ENCODE results near the gene CDKN3.
"Not testable (repeated sequence)": the region's sequence is repeated elsewhere in the genome, so short reads cannot be mapped to it uniquely, and the experiment has no call there.

The CDKN3 gene

DNA sequence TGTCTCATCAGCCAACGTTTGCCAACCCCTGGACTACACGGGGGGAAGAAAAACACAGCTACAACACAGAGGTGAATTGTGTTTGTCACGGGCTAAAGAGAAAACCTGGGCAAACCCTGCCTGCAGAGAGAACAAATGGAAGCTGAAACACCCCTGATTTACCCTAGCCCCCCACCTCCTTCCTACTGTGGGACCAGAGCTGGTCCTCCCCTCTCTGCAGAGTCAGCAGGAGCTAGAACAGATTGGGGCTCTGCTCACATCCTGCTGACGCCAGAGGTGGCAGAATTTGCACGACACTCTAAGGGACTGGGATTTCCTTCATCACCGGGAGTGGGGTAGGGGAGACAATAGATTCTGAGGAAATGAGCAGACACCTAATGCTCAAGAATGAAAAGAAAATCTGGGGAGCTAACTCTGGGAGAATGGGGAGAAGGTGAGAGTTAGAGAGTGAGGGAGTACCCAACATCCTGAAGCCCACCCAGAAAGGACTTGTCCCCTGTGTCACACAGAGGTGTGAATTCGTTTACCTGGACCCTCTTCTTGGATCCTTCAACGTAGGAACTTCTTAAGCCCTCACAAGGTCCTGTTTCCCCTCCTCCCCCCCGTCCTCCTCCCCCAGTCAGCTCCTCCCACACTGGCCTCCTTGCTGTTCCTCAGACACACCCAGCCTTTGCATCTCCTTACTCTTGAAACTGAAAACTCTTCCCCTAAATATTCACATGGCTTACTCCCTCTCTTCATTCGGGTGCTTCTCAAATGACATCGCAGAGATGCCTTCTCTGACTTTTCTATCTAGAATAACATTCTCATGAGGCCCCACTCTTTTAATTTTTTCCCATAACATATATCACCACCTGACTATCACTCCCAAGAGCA, 26.2 kb upstream of the CDKN3 start:
- Histone ChIP-seq H3K9ac (ENCODE audit: low read length in 2 of 2) (no peak overlapping the region), H3K27me3 (ENCODE audit: control insufficient read depth in 1 of 2, insufficient read depth in 2 of 2, low read length in 2 of 2) (no peaks in the 10 kb centered on the region), H3K4me1 (ENCODE audit: control insufficient read depth, insufficient read depth, low read length) (peaks cover 3% of the 10 kb centered on the region), H3K36me3 (ENCODE audit: control insufficient read depth in 2 of 2, insufficient read depth in 2 of 2, low read length in 2 of 2) (no peaks in the 10 kb centered on the region), H3K27ac (ENCODE audit: low read length) (no peak overlapping the region), H3K9me3 (ENCODE audit: control insufficient read depth in 2 of 2, low read length in 2 of 2) (no peaks in the 10 kb centered on the region), H3K4me3 (ENCODE audit: low read length in 2 of 2) (no peak overlapping the region)

DNA sequence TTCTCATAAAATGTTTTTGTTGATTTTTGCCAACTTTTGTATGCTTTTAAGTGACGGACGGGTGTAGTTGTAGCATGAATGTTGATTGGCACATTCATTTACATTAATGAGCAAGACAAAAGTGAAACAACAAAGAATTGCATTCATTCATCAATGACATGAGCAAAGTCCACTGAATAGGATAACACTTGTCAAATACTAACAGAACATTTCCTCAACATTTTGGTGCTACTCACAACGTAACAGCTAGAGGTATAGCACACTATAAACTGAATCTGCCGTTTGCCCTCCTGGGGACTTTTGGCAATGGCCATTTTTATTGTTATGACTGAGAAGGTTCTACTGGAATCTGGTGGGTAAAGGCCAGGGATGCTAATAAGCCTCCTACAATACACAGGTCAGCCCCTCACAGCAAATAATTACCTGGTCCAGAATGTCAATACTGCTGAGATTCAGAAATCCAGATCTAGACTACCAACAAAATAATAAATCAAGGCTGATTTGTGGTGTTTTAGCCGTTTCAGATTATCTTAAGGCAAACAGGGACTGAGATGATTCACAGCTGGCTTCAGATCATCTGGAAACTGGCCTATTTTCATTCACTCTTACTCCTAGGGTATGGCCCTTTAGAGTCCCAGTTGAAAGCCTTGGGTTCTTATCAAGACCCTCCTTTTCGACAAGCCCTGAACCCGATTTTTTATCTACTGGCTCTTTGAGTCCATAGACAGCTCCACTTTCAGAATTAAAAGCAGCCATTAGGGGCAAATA, 22.5 kb upstream of the CDKN3 start:
- no peak overlapping the region for H3K27ac ChIP-seq (ENCODE audit: low read length)
- H3K36me3 ChIP-seq (ENCODE audit: control insufficient read depth in 2 of 2, insufficient read depth in 2 of 2, low read length in 2 of 2), result no peaks in the 10 kb centered on the region
- no peak overlapping the region for H3K4me3 ChIP-seq (ENCODE audit: low read length in 2 of 2)
- H3K27me3 ChIP-seq (ENCODE audit: control insufficient read depth in 1 of 2, insufficient read depth in 2 of 2, low read length in 2 of 2), result peaks cover 0 to 2% of the 10 kb centered on the region in 2 donors
- no peaks in the 10 kb centered on the region for H3K4me1 ChIP-seq (ENCODE audit: control insufficient read depth, insufficient read depth, low read length)
- no peak overlapping the region for H3K9ac ChIP-seq (ENCODE audit: low read length in 2 of 2)
- no peaks in the 10 kb centered on the region for H3K9me3 ChIP-seq (ENCODE audit: control insufficient read depth in 2 of 2, low read length in 2 of 2)

DNA sequence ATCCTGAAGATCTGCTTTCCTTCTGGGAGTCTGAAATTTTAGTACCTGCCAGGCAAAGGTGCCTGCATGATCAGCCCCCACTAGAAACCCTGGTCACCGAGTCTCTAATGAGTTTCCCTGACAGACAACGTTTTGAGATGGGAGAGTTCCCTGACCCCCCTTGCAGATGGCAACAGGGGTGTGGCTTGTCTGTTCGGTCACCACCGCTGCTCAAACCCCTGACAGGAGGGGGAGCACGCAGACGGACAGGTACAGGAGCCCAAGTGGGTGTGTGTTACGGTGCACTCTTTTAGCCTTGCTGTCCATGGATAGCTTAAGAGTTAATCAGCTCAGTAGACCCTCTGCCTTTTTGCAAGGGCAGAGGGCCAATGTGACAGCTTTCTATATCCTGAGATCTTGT, 19.3 kb upstream of the CDKN3 start:
- Histone ChIP-seq H3K27me3 (ENCODE audit: control insufficient read depth in 1 of 2, insufficient read depth in 2 of 2, low read length in 2 of 2) (peaks cover 0 to 2% of the 10 kb centered on the region in 2 donors), H3K4me3 (ENCODE audit: low read length in 2 of 2) (no peak overlapping the region), H3K9ac (ENCODE audit: low read length in 2 of 2) (no peak overlapping the region), H3K36me3 (ENCODE audit: control insufficient read depth in 2 of 2, insufficient read depth in 2 of 2, low read length in 2 of 2) (no peaks in the 10 kb centered on the region), H3K27ac (ENCODE audit: low read length) (no peak overlapping the region), H3K9me3 (ENCODE audit: control insufficient read depth in 2 of 2, low read length in 2 of 2) (no peaks in the 10 kb centered on the region), H3K4me1 (ENCODE audit: control insufficient read depth, insufficient read depth, low read length) (no peaks in the 10 kb centered on the region)

DNA sequence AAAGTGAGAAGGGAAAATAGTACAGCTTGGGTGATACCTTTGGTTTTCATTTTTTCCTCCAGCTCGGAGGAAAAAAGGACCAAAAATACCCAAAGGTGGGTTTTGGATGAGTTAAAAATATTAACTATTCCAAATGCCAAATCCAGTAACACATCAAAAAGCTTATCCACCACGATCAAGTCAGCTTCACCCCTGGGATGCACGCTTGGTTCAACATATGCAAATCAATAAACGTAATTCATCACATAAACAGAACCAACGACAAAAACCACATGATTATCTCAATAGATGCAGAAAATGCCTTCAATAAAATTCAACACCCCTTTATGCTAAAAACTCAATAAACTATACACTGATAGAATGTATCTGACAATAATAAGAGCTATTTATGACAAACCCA, 17.9 kb upstream of the CDKN3 start:
- H3K4me1 ChIP-seq (ENCODE audit: control insufficient read depth, insufficient read depth, low read length); H3K27ac ChIP-seq (ENCODE audit: low read length); H3K36me3 ChIP-seq (ENCODE audit: control insufficient read depth in 2 of 2, insufficient read depth in 2 of 2, low read length in 2 of 2); H3K27me3 ChIP-seq (ENCODE audit: control insufficient read depth in 1 of 2, insufficient read depth in 2 of 2, low read length in 2 of 2); H3K4me3 ChIP-seq (ENCODE audit: low read length in 2 of 2); H3K9ac ChIP-seq (ENCODE audit: low read length in 2 of 2); H3K9me3 ChIP-seq (ENCODE audit: control insufficient read depth in 2 of 2, low read length in 2 of 2): not testable (repeated sequence)

DNA sequence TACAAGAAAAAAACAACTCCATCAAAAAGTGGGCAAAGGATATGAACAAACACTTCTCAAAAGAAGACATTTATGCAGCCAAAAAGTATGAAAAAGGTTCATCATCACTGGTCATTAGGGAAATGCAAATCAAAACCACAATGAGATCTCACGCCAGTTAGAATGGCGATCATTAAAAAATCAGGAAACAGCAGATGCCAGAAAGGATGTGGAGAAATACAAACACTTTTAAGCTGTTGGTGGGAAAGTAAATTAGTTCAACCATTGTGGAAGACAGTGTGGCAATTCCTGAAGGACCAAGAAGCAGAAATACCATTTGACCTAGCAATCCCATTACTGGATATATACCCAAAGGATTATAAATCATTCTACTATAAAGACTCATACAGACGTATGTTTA, 16.2 kb upstream of the CDKN3 start:
- H3K9ac ChIP-seq (ENCODE audit: low read length in 2 of 2); H3K27me3 ChIP-seq (ENCODE audit: control insufficient read depth in 1 of 2, insufficient read depth in 2 of 2, low read length in 2 of 2); H3K4me1 ChIP-seq (ENCODE audit: control insufficient read depth, insufficient read depth, low read length); H3K36me3 ChIP-seq (ENCODE audit: control insufficient read depth in 2 of 2, insufficient read depth in 2 of 2, low read length in 2 of 2); H3K9me3 ChIP-seq (ENCODE audit: control insufficient read depth in 2 of 2, low read length in 2 of 2); H3K27ac ChIP-seq (ENCODE audit: low read length); H3K4me3 ChIP-seq (ENCODE audit: low read length in 2 of 2): not testable (repeated sequence)

DNA sequence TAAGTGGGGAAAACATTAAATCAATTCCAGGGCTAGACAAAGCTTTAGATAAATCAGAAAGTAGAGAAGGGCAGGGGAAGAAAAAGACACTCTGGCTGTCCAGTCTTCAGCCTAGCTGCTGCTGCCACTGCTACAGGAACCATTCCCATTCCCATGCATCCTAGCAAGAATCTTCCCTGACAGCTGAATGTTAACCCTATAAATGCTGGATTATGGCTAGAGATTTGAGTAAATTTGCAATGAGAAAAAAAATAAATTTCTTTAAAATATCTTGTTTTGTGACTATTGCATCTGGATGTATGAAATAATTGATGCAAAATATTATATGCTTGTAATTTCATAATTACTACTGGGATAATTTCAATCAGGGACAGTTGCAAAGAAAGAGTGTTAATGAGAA, 15.0 kb upstream of the CDKN3 start:
- no peak overlapping the region for H3K27ac ChIP-seq (ENCODE audit: low read length)
- no peak overlapping the region for H3K9ac ChIP-seq (ENCODE audit: low read length in 2 of 2)
- peaks cover under 1 to 2% of the 10 kb centered on the region in 2 donors for H3K27me3 ChIP-seq (ENCODE audit: control insufficient read depth in 1 of 2, insufficient read depth in 2 of 2, low read length in 2 of 2)
- no peak overlapping the region for H3K4me3 ChIP-seq (ENCODE audit: low read length in 2 of 2)
- no peaks in the 10 kb centered on the region for H3K9me3 ChIP-seq (ENCODE audit: control insufficient read depth in 2 of 2, low read length in 2 of 2)
- no peaks in the 10 kb centered on the region for H3K4me1 ChIP-seq (ENCODE audit: control insufficient read depth, insufficient read depth, low read length)
- H3K36me3 ChIP-seq (ENCODE audit: control insufficient read depth in 2 of 2, insufficient read depth in 2 of 2, low read length in 2 of 2), result no peaks in the 10 kb centered on the region

DNA sequence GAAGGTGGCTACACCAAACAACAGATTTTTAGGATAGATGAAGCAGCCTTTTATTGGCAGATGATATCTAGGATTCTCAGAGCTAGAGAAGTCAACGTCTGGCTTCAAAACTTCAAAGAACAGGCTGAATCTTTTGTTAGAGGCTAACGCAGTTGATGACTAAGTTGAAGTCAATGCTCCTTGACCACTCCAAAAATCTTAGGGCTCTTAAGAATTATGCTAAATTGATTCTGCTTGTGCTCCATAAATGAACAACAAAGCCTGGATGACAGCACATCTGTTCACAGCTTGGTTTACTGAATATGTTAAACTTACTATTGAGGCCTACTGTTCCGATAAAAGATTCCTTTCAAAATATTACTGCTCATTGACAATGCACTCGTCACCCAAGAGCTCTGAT, 13.0 kb upstream of the CDKN3 start:
- H3K9me3 ChIP-seq (ENCODE audit: control insufficient read depth in 2 of 2, low read length in 2 of 2), result no peaks in the 10 kb centered on the region
- peaks cover 0 to 4% of the 10 kb centered on the region in 2 donors for H3K27me3 ChIP-seq (ENCODE audit: control insufficient read depth in 1 of 2, insufficient read depth in 2 of 2, low read length in 2 of 2)
- no peaks in the 10 kb centered on the region for H3K4me1 ChIP-seq (ENCODE audit: control insufficient read depth, insufficient read depth, low read length)
- no peak overlapping the region for H3K4me3 ChIP-seq (ENCODE audit: low read length in 2 of 2)
- H3K27ac ChIP-seq (ENCODE audit: low read length), result no peak overlapping the region
- H3K36me3 ChIP-seq (ENCODE audit: control insufficient read depth in 2 of 2, insufficient read depth in 2 of 2, low read length in 2 of 2), result no peaks in the 10 kb centered on the region
- no peak overlapping the region for H3K9ac ChIP-seq (ENCODE audit: low read length in 2 of 2)

DNA sequence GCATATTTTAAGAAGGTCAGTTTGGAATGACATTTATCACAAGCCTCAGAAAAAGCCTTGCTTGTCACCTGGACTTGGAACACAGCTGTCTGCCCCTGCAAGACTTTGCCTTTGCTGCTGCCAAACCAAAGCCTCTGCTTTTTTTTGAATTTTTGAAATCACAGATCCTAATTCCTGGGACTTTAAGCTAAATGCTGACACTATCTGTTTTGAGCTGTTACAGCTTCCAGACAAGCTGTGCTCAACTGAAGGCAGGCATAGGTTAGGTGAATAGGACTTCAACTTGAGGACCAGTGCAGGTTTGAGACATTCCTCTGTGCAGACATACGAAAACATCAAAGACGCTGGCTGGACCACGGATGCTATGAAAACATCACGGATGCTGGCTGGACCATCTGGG, 11.3 kb upstream of the CDKN3 start:
- no peak overlapping the region for H3K9ac ChIP-seq (ENCODE audit: low read length in 2 of 2)
- H3K4me3 ChIP-seq (ENCODE audit: low read length in 2 of 2), result no peak overlapping the region
- no peaks in the 10 kb centered on the region for H3K36me3 ChIP-seq (ENCODE audit: control insufficient read depth in 2 of 2, insufficient read depth in 2 of 2, low read length in 2 of 2)
- no peak overlapping the region for H3K27ac ChIP-seq (ENCODE audit: low read length)
- H3K27me3 ChIP-seq (ENCODE audit: control insufficient read depth in 1 of 2, insufficient read depth in 2 of 2, low read length in 2 of 2), result peaks cover 0 to 4% of the 10 kb centered on the region in 2 donors
- no peaks in the 10 kb centered on the region for H3K4me1 ChIP-seq (ENCODE audit: control insufficient read depth, insufficient read depth, low read length)
- H3K9me3 ChIP-seq (ENCODE audit: control insufficient read depth in 2 of 2, low read length in 2 of 2), result no peaks in the 10 kb centered on the region

DNA sequence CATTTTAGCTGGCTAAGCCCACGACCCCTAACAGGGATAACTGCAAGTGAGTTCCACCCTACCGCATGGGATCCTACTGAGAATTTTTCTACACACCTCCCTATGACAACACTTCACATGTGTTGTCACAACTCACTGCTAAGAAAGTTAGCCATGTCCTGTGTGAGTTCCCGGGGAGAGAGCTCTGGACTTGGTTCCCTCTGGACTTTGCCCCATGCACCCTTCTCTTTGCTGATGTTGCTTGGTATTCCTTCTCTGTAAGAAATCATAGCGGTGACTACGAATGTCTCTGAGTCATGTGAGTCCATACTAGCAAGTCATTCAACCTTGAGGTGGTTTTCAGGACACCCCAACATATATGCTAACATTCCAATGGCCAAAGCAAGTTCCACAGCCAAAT, 9.5 kb upstream of the CDKN3 start:
- Histone ChIP-seq H3K27ac (ENCODE audit: low read length) (no peak overlapping the region), H3K4me3 (ENCODE audit: low read length in 2 of 2) (no peak overlapping the region), H3K4me1 (ENCODE audit: control insufficient read depth, insufficient read depth, low read length) (no peaks in the 10 kb centered on the region), H3K27me3 (ENCODE audit: control insufficient read depth in 1 of 2, insufficient read depth in 2 of 2, low read length in 2 of 2) (peaks cover 0 to 4% of the 10 kb centered on the region in 2 donors), H3K9me3 (ENCODE audit: control insufficient read depth in 2 of 2, low read length in 2 of 2) (no peaks in the 10 kb centered on the region), H3K9ac (ENCODE audit: low read length in 2 of 2) (no peak overlapping the region), H3K36me3 (ENCODE audit: control insufficient read depth in 2 of 2, insufficient read depth in 2 of 2, low read length in 2 of 2) (no peaks in the 10 kb centered on the region)

DNA sequence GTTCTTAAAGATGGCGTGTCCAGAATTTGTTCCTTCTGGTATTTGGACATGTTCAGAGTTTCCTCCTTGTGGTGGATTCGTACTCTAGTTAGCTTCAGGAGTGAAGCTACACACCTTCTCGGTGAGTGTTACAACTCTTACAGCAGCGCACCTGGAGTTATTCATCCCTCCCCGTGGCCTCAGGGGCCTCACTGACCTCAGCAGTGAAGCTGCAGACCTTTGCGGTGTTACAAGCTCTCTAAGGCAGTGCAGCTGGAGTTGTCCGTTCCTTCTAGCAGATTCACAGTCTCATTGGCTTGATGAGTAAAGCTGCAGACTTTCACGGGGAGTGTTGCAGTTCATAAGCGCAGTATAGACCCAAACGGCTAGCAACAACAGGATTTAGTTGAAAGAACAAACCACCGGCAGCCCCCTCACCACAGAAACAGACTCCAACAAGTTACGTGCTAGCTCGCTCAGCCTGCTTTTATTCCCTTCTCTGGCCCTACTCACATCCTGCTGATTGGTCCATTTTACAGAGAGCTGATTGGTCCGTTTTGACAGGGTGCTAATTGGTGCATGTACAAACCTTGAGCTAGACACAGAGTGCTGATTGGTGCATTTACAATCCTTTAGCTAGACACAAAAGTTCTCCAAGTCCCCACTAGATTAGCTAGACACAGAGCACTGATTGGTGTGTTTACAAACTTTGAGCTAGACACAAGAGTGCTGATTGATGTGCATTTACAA, 4.5 kb upstream of the CDKN3 start:
- no peak overlapping the region for H3K27ac ChIP-seq (ENCODE audit: low read length)
- H3K36me3 ChIP-seq (ENCODE audit: control insufficient read depth in 2 of 2, insufficient read depth in 2 of 2, low read length in 2 of 2), result no peaks in the 10 kb centered on the region

More for the DNA sequence above, 4.5 kb upstream of the CDKN3 start:
- Histone ChIP-seq H3K4me1 (ENCODE audit: control insufficient read depth, insufficient read depth, low read length) (peaks cover 4% of the 10 kb centered on the region), H3K9me3 (ENCODE audit: control insufficient read depth in 2 of 2, low read length in 2 of 2) (no peaks in the 10 kb centered on the region), H3K27me3 (ENCODE audit: control insufficient read depth in 1 of 2, insufficient read depth in 2 of 2, low read length in 2 of 2) (peaks cover 0 to 2% of the 10 kb centered on the region in 2 donors), H3K4me3 (ENCODE audit: low read length in 2 of 2) (no peak overlapping the region), H3K9ac (ENCODE audit: low read length in 2 of 2) (no peak overlapping the region)
